Hepatocyte (in vitro differentiated cells): ENCODE results near the gene FNDC1.

Experiments
- EZH2 ChIP-seq: fragments of 200-600 bp; sonication (generic); IDR thresholded peaks from 2 replicates; pipeline ENCODE4 v1.6.1; 2016; ENCODE audit warnings: antibody characterized with exemption, mild to moderate bottlenecking, borderline replicate concordance
- EZH2phosphoT487 ChIP-seq: fragments of 200-600 bp; sonication (generic); IDR thresholded peaks from one replicate; pipeline ENCODE4 v1.6.1; 2018; ENCODE audit warnings: antibody characterized with exemption, mild to moderate bottlenecking, low read depth, moderate library complexity; ENCODE audit not compliant: unreplicated experiment, severe bottlenecking
- TF ChIP-seq, protein P1 (sequence below): fragments of 200-600 bp; sonication (generic); IDR thresholded peaks from 2 replicates; pipeline ENCODE4 v1.5.1; 2016; ENCODE audit warnings: antibody characterized with exemption, mild to moderate bottlenecking; ENCODE audit not compliant: poor library complexity

DNA sequence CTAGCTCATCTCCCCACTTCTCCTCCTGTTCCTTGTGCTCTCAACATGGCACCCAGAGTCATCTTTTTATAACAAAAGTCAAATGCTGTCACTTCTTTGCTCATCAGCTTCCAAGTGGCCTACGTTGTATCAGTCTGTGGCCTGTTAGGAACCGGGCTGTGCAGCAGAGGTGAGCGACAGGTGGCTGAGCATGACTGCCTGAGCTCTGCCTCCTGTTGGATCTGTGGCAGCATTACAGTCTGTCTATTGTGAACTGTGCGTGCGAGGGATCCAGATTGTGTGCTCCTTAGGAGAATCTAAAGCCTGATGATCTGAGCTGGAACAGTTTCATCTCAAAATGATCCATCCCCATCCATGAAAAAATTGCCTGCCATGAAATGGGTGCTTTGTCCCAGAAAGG is 129.6 kb downstream of the FNDC1 start:
- TF ChIP-seq, protein P1, sequence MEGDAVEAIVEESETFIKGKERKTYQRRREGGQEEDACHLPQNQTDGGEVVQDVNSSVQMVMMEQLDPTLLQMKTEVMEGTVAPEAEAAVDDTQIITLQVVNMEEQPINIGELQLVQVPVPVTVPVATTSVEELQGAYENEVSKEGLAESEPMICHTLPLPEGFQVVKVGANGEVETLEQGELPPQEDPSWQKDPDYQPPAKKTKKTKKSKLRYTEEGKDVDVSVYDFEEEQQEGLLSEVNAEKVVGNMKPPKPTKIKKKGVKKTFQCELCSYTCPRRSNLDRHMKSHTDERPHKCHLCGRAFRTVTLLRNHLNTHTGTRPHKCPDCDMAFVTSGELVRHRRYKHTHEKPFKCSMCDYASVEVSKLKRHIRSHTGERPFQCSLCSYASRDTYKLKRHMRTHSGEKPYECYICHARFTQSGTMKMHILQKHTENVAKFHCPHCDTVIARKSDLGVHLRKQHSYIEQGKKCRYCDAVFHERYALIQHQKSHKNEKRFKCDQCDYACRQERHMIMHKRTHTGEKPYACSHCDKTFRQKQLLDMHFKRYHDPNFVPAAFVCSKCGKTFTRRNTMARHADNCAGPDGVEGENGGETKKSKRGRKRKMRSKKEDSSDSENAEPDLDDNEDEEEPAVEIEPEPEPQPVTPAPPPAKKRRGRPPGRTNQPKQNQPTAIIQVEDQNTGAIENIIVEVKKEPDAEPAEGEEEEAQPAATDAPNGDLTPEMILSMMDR: no peak
- no peak for TF ChIP-seq EZH2
- no peak for TF ChIP-seq EZH2phosphoT487
